Measurements from ENCODE around the gene BMERB1. TPM values are rescaled to one million over a fixed set of nuclear protein-coding genes. Genes with fewer than 3 reads are reported as not detected.
"Not testable (repeated sequence)": the region's sequence is repeated elsewhere in the genome, so short reads cannot be mapped to it uniquely, and the experiment has no call there.

BMERB1 gene
- total RNA-seq, 1 donor from 2014 or later = 65.9 TPM

- peaks cover 5% of the 10 kb centered on the region for H3K27me3 Mint-ChIP-seq (ENCODE audit: unreplicated experiment)
- no peak overlapping the region for H3K27ac Mint-ChIP-seq (ENCODE audit: unreplicated experiment)
- no peak for TF ChIP-seq CTCF (IDR thresholded peaks at IDR 0.05; ENCODE audit: partially characterized antibody, unreplicated experiment)
These were observed 108.5 kb downstream of the BMERB1 start for GRCh38 chr16:15542734-15543347.

DNA sequence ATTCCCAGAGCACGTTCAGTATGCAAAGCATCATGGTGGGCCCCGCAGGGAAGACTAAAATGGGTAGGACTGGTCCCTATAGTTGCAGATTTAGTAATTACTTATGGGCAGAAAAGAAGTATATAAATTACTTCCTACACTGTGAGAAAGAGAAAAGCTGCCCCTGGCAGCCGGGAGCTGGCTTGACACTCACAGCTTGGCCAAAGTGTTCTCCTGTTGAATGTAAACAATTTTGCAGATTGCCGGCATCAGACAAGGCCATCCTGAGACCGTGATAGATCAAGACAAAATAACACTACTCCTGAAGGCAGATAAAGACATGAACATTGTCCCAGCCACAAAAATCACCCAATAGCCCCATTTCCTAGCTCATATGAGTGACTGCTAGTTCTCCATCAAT lies 110.0 kb downstream of the BMERB1 start:
- Mint-ChIP-seq H3K4me3 (ENCODE audit: unreplicated experiment) (no peak overlapping the region), H3K36me3 (ENCODE audit: unreplicated experiment) (no peaks in the 10 kb centered on the region), H3K27me3 (ENCODE audit: unreplicated experiment) (peaks cover 5% of the 10 kb centered on the region), H3K27ac (ENCODE audit: unreplicated experiment) (no peak overlapping the region), H3K9me3 (ENCODE audit: unreplicated experiment) (peaks cover 4% of the 10 kb centered on the region), H3K4me1 (ENCODE audit: low read depth, unreplicated experiment) (peaks cover 6% of the 10 kb centered on the region)
- no peak for DNase-seq
- no peak for TF ChIP-seq CTCF (IDR thresholded peaks at IDR 0.05; ENCODE audit: partially characterized antibody, unreplicated experiment)

More at GRCh38 chr16:15542734-15543347, 108.5 kb downstream of the BMERB1 start:
- H3K9me3 Mint-ChIP-seq (ENCODE audit: unreplicated experiment) = peaks cover 4% of the 10 kb centered on the region
- no peaks in the 10 kb centered on the region for H3K36me3 Mint-ChIP-seq (ENCODE audit: unreplicated experiment)
- DNase-seq = no peak
- H3K4me1 Mint-ChIP-seq (ENCODE audit: low read depth, unreplicated experiment) = peaks cover 11% of the 10 kb centered on the region
- no peak overlapping the region for H3K4me3 Mint-ChIP-seq (ENCODE audit: unreplicated experiment)

- Mint-ChIP-seq H3K36me3 (ENCODE audit: unreplicated experiment) (no peaks in the 10 kb centered on the region), H3K27me3 (ENCODE audit: unreplicated experiment) (peaks cover 6% of the 10 kb centered on the region), H3K9me3 (ENCODE audit: unreplicated experiment) (peaks cover 4% of the 10 kb centered on the region), H3K4me1 (ENCODE audit: low read depth, unreplicated experiment) (peaks cover 4% of the 10 kb centered on the region), H3K4me3 (ENCODE audit: unreplicated experiment) (no peak overlapping the region), H3K27ac (ENCODE audit: unreplicated experiment) (no peak overlapping the region)
- no peak for TF ChIP-seq CTCF (IDR thresholded peaks at IDR 0.05; ENCODE audit: partially characterized antibody, unreplicated experiment)
- no peak for DNase-seq
These were observed 111.2 kb downstream of the BMERB1 start for GRCh38 chr16:15545544-15545943.

DNA sequence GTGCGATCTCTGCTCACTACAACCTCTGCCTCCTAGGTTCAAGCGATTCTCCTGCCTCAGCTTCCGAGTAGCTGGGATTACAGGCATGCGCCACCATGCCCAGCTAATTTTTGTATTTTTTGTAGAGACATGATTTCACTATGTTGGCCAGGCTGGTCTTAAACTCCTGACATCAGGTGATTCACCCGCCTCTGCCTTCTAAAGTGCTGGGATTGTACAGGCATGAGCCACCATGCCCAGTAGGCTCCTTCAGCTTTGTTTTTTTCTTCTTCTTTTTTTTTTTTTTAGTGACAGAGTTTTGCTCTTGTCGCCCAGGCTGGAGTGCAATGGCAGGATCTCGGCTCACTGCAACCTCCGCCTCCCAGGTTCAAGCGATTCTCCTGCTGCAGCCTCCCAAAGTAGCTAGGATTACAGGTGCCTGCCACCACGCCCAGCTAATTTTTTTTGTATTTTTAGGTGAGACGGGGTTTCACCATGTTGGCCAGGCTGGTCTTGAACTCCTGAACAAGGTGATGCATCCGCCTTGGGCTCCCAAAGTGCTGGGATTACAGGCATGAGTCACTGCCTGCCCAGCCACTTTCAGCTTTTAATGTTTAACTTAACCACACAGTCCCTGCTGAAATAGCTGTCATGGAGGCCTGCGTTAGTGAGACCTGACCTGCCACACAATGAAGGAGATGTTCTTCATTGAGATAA lies 112.8 kb downstream of the BMERB1 start:
- H3K27ac Mint-ChIP-seq (ENCODE audit: unreplicated experiment); H3K4me1 Mint-ChIP-seq (ENCODE audit: low read depth, unreplicated experiment); H3K27me3 Mint-ChIP-seq (ENCODE audit: unreplicated experiment): not testable (repeated sequence)

GRCh38 chr16:15547768-15548096 lies 113.3 kb downstream of the BMERB1 start:
- no peak for DNase-seq

More for the DNA sequence above, 112.8 kb downstream of the BMERB1 start:
- H3K4me3 Mint-ChIP-seq (ENCODE audit: unreplicated experiment); DNase-seq; H3K9me3 Mint-ChIP-seq (ENCODE audit: unreplicated experiment); H3K36me3 Mint-ChIP-seq (ENCODE audit: unreplicated experiment): not testable (repeated sequence)

More at GRCh38 chr16:15547768-15548096, 113.3 kb downstream of the BMERB1 start:
- Mint-ChIP-seq H3K4me3 (ENCODE audit: unreplicated experiment) (no peak overlapping the region), H3K9me3 (ENCODE audit: unreplicated experiment) (peaks cover 5% of the 10 kb centered on the region), H3K27me3 (ENCODE audit: unreplicated experiment) (peaks cover 7% of the 10 kb centered on the region), H3K36me3 (ENCODE audit: unreplicated experiment) (no peaks in the 10 kb centered on the region), H3K27ac (ENCODE audit: unreplicated experiment) (no peak overlapping the region), H3K4me1 (ENCODE audit: low read depth, unreplicated experiment) (no peaks in the 10 kb centered on the region)
- TF ChIP-seq CTCF (IDR thresholded peaks at IDR 0.05; ENCODE audit: partially characterized antibody, unreplicated experiment) = no peak

Measured in glutamatergic neuron (in vitro differentiated cells).